H9 (cell line): ENCODE results near the gene TMEM205. TPM values are rescaled to one million over a fixed set of nuclear protein-coding genes. Genes with fewer than 3 reads are reported as not detected.

ENCODE experiments used
- DNase-seq: peaks from one replicate; pipeline ENCODE4 v3.0.0-alpha.2; 2017
- H2AFZ ChIP-seq: one replicate; pipeline ENCODE4 v1.6.1; 2013; ENCODE audit warnings: mild to moderate bottlenecking, low read length, control low read depth, moderate library complexity
- H2AK5ac ChIP-seq: 2 replicates; pipeline ENCODE4 v1.6.1; 2013; ENCODE audit warnings: low read length, control low read depth, mixed read lengths; ENCODE audit not compliant: insufficient read length
- H2BK120ac ChIP-seq: one replicate; pipeline ENCODE4 v1.6.1; 2013; ENCODE audit warnings: low read depth, mild to moderate bottlenecking, low read length, control low read depth, inconsistent platforms; ENCODE audit not compliant: poor library complexity, severe bottlenecking
- H2BK12ac ChIP-seq: 2 replicates; pipeline ENCODE4 v1.6.1; 2013; ENCODE audit warnings: low read length, control low read depth, mixed read lengths, low read depth; ENCODE audit not compliant: insufficient read length
- H2BK15ac ChIP-seq: 2 replicates; pipeline ENCODE4 v1.6.1; 2013; ENCODE audit warnings: low read depth, low read length, control low read depth
- H2BK20ac ChIP-seq: one replicate; pipeline ENCODE4 v1.6.1; 2013; ENCODE audit warnings: low read depth, mild to moderate bottlenecking, low read length, control low read depth, inconsistent platforms; ENCODE audit not compliant: poor library complexity, severe bottlenecking
- H2BK5ac ChIP-seq: 2 replicates; pipeline ENCODE4 v1.6.1; 2013; ENCODE audit warnings: low read length, control low read depth, mixed read lengths; ENCODE audit not compliant: insufficient read length
- H3K14ac ChIP-seq: 2 replicates; pipeline ENCODE4 v1.6.1; 2013; ENCODE audit warnings: low read length, control low read depth; ENCODE audit not compliant: insufficient read depth
- H3K18ac ChIP-seq: 2 replicates; pipeline ENCODE4 v1.6.1; 2013; ENCODE audit warnings: low read depth, mild to moderate bottlenecking, mixed read lengths, low read length, control low read depth; ENCODE audit not compliant: insufficient read length
- H3K23ac ChIP-seq: 2 replicates; pipeline ENCODE4 v1.6.1; 2013; ENCODE audit warnings: low read length, control low read depth, mixed read lengths, low read depth; ENCODE audit not compliant: insufficient read length
- H3K23me2 ChIP-seq: 2 replicates; pipeline ENCODE4 v1.6.1; 2013; ENCODE audit warnings: low read depth, mild to moderate bottlenecking, mixed read lengths, low read length, control low read depth; ENCODE audit not compliant: insufficient read length, poor library complexity, severe bottlenecking
- H3K27ac ChIP-seq: 2 replicates; pipeline ENCODE4 v1.5.1; 2013; ENCODE audit warnings: low read length, control low read depth, mixed read lengths, low read depth; ENCODE audit not compliant: insufficient read length
- H3K27me3 ChIP-seq: 2 replicates; pipeline ENCODE4 v1.6.1; 2013; ENCODE audit warnings: low read length, control low read depth, inconsistent platforms; ENCODE audit not compliant: insufficient read depth
- H3K4ac ChIP-seq: 2 replicates; pipeline ENCODE4 v1.6.1; 2013; ENCODE audit warnings: low read depth, mild to moderate bottlenecking, control low read depth, inconsistent platforms, low read length, moderate library complexity
- H3K4me1 ChIP-seq: 2 replicates; pipeline ENCODE4 v1.6.1; 2013; ENCODE audit warnings: low read length, control low read depth, inconsistent platforms; ENCODE audit not compliant: insufficient read depth
- H3K4me2 ChIP-seq: 2 replicates; pipeline ENCODE4 v1.6.1; 2013; ENCODE audit warnings: low read length, control low read depth, mixed read lengths; ENCODE audit not compliant: insufficient read length, insufficient read depth
- H3K56ac ChIP-seq: 2 replicates; pipeline ENCODE4 v1.6.1; 2013; ENCODE audit warnings: low read depth, mild to moderate bottlenecking, mixed read lengths, low read length, control low read depth; ENCODE audit not compliant: insufficient read length
- H3K79me1 ChIP-seq: 2 replicates; pipeline ENCODE4 v1.6.1; 2013; ENCODE audit warnings: low read depth, mild to moderate bottlenecking, moderate library complexity, low read length, control low read depth, inconsistent platforms; ENCODE audit not compliant: insufficient read depth, poor library complexity, severe bottlenecking
- H3K79me2 ChIP-seq: 2 replicates; pipeline ENCODE4 v1.6.1; 2013; ENCODE audit warnings: low read length, control low read depth, inconsistent platforms; ENCODE audit not compliant: insufficient read depth
- H3K9ac ChIP-seq: 2 replicates; pipeline ENCODE4 v1.6.1; 2013; ENCODE audit warnings: low read length, control low read depth, mixed read lengths; ENCODE audit not compliant: insufficient read length; ENCODE audit errors: extremely low read depth
- H3K9me3 ChIP-seq: one replicate; pipeline ENCODE4 v1.6.1; 2013; ENCODE audit warnings: low read depth, low read length, inconsistent platforms; ENCODE audit not compliant: control insufficient read depth
- H3T11ph ChIP-seq: one replicate; pipeline ENCODE4 v1.6.1; 2013; ENCODE audit warnings: mild to moderate bottlenecking, low read length, control low read depth, inconsistent platforms
- H4K20me1 ChIP-seq: one replicate; pipeline ENCODE4 v1.6.1; 2013; ENCODE audit not compliant: control insufficient read depth, insufficient read length, insufficient read depth
- H4K5ac ChIP-seq: 2 replicates; pipeline ENCODE4 v1.6.1; 2013; ENCODE audit warnings: low read depth, mild to moderate bottlenecking, mixed read lengths, low read length, control low read depth; ENCODE audit not compliant: insufficient read length
- H4K8ac ChIP-seq: replicated peaks from 2 replicates; pipeline ENCODE4 v1.6.1; 2013; ENCODE audit warnings: low read length, control low read depth, mixed read lengths, low read depth; ENCODE audit not compliant: insufficient read length
- H4K91ac ChIP-seq: 2 replicates; pipeline ENCODE4 v1.6.1; 2013; ENCODE audit warnings: low read depth, mild to moderate bottlenecking, moderate library complexity, mixed read lengths, low read length, control low read depth; ENCODE audit not compliant: insufficient read length
- H3K27ac Mint-ChIP-seq, 3 experiments: 2 replicates in 2 of 3; 3 replicates in 1 of 3; pipeline ENCODE4 v1.8.0; 2020 to 2021; ENCODE audit warnings: mixed read lengths in 3 of 3, mild to moderate bottlenecking in 1 of 3, moderate library complexity in 1 of 3
- H3K27me3 Mint-ChIP-seq: 2 replicates; pipeline ENCODE4 v1.8.0; 2021; ENCODE audit warnings: low read depth, mild to moderate bottlenecking, moderate library complexity, mixed read lengths
- H3K36me3 Mint-ChIP-seq, 3 experiments: 2 replicates in 2 of 3; 3 replicates in 1 of 3; pipeline ENCODE4 v1.8.0; 2020 to 2021; ENCODE audit warnings: low read depth in 3 of 3, mixed read lengths in 3 of 3; ENCODE audit not compliant: insufficient read depth in 1 of 3
- H3K4me1 Mint-ChIP-seq, 2 experiments: 2 replicates each; pipeline ENCODE4 v1.8.0; 2020; ENCODE audit warnings: mixed read lengths in 2 of 2
- H3K4me3 Mint-ChIP-seq, 2 experiments: 2 replicates in 1 of 2; 3 replicates in 1 of 2; pipeline ENCODE4 v1.8.0; 2020 to 2021; ENCODE audit warnings: mild to moderate bottlenecking in 2 of 2, mixed read lengths in 2 of 2, moderate library complexity in 1 of 2
- H3K9me3 Mint-ChIP-seq, 2 experiments: 2 replicates in 1 of 2; 3 replicates in 1 of 2; pipeline ENCODE4 v1.8.0; 2020; ENCODE audit warnings: mild to moderate bottlenecking in 2 of 2, mixed read lengths in 2 of 2, moderate library complexity in 1 of 2
- WGBS: extraction: QIAGEN DNeasy Blood & Tissue Kit; methylation state at CpG from one replicate; pipeline ENCODE4 v1.1.7; 2013; ENCODE audit warnings: missing lambda C conversion rate, low lambda C conversion rate, mixed read lengths; ENCODE audit not compliant: insufficient read length; ENCODE audit errors: extremely low coverage; 5-methylcytosine and 5-hydroxymethylcytosine counted together
- total RNA-seq: library from RNA; stranded (reverse); gene quantifications from 2 replicates; pipeline ENCODE4 v1.2.1, GENCODE V29; 2021
- TF ChIP-seq, protein P1 (sequence below): fragments of 200-600 bp; sonication (generic); conservative IDR thresholded peaks from 3 replicates; pipeline ENCODE4 v1.8.0; 2021; ENCODE audit warnings: antibody characterized with exemption, mild to moderate bottlenecking

TMEM205 gene
- total RNA-seq, 1 experiment from 2014 or later: 69.7 TPM

DNA sequence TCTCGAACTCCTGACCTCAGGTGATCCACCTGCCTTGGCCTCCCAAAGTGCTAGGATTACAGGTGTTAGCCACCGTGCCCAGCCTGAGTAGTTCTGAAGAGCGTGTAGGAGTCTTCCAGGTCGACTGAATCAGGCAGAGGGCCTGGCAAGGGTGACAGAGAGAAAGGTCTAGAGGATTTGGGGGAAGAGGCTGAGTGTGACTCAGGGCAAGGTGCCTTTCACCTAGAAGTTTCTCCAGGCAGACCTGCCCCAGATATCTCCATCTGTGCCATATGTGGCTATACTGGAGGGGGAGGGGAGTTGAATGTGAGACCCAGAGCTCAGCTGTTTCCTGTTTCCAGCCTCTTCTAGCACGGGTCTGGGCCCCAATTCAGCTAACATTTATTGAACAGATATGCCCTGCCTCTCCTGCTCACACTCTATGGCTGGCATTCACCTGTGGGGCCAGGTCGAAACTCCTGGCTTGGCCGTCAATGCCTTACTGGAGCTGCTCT lies 1.5 kb upstream of the TMEM205 start:
- H3K23me2 ChIP-seq: peaks cover 8% of the 10 kb centered on the region
- no peak overlapping the region for H3K27ac Mint-ChIP-seq
- no CpG with 5 or more reads among the region's 7 CpGs for WGBS

More for the DNA sequence above, 1.5 kb upstream of the TMEM205 start:
- H3K27me3 Mint-ChIP-seq: peaks cover 13% of the 10 kb centered on the region
- Histone ChIP-seq H3K79me1 (no peaks in the 10 kb centered on the region), H3K4ac (no peak overlapping the region), H3T11ph (no peak overlapping the region), H2BK20ac (no peak overlapping the region), H3K4me1 (no peaks in the 10 kb centered on the region; the same call in 1 of the 2 replicates), H2BK12ac (no peak overlapping the region), H3K23ac (no peak overlapping the region), H3K9ac (no peak overlapping the region), H4K91ac (no peak overlapping the region), H4K8ac (no peak overlapping the region), H3K79me2 (no peaks in the 10 kb centered on the region), H3K18ac (no peak overlapping the region), H3K56ac (no peak overlapping the region), H2BK120ac (no peak overlapping the region), H2BK15ac (no peak overlapping the region), H3K14ac (no peak overlapping the region; the same call in 1 of the 2 replicates), H3K27me3 (no peaks in the 10 kb centered on the region), H4K5ac (no peak overlapping the region), H4K20me1 (no peaks in the 10 kb centered on the region), H2AFZ (no peak overlapping the region), H3K4me2 (no peak overlapping the region), H3K9me3 (no peaks in the 10 kb centered on the region), H2AK5ac (no peak overlapping the region), H3K27ac (no peak overlapping the region), H2BK5ac (no peak overlapping the region)
- TF ChIP-seq, protein P1, sequence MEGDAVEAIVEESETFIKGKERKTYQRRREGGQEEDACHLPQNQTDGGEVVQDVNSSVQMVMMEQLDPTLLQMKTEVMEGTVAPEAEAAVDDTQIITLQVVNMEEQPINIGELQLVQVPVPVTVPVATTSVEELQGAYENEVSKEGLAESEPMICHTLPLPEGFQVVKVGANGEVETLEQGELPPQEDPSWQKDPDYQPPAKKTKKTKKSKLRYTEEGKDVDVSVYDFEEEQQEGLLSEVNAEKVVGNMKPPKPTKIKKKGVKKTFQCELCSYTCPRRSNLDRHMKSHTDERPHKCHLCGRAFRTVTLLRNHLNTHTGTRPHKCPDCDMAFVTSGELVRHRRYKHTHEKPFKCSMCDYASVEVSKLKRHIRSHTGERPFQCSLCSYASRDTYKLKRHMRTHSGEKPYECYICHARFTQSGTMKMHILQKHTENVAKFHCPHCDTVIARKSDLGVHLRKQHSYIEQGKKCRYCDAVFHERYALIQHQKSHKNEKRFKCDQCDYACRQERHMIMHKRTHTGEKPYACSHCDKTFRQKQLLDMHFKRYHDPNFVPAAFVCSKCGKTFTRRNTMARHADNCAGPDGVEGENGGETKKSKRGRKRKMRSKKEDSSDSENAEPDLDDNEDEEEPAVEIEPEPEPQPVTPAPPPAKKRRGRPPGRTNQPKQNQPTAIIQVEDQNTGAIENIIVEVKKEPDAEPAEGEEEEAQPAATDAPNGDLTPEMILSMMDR: no peak
- H3K36me3 Mint-ChIP-seq: peaks cover 0 to 9% (median 3%) of the 10 kb centered on the region in 3 experiments; a peak in 5 of 7 replicates
- peaks cover 19 to 22% of the 10 kb centered on the region in 2 experiments for H3K4me1 Mint-ChIP-seq
- peaks cover 3 to 7% of the 10 kb centered on the region in 2 experiments; a peak in 3 of 5 replicates for H3K9me3 Mint-ChIP-seq
- peak overlapping the region in 1 of 2 experiments; percentile 94; a peak in 3 of 5 replicates for H3K4me3 Mint-ChIP-seq
- DNase-seq: no peak
